ENCODE data around the gene TBATA. TPM values are rescaled to one million over a fixed set of nuclear protein-coding genes. Genes with fewer than 3 reads are reported as not detected.

Gene TBATA
- total RNA-seq, 1 experiment from 2014 or later, result not detected

GRCh38 chr10:70761727-70762350 is 23.3 kb downstream of the TBATA start:
- DNase-seq (ENCODE audit: low read depth), result no peak

GRCh38 chr10:70761031-70761601 is 24.1 kb downstream of the TBATA start:
- DNase-seq (ENCODE audit: low read depth), result no peak

- DNase-seq (ENCODE audit: low read depth), result no peak
These were observed 24.8 kb downstream of the TBATA start for GRCh38 chr10:70760271-70760787.

GRCh38 chr10:70759781-70760180 is 25.4 kb downstream of the TBATA start:
- DNase-seq (ENCODE audit: low read depth), result no peak

GRCh38 chr10:70758757-70759514 is 26.2 kb downstream of the TBATA start:
- peak; percentile 70 for DNase-seq (ENCODE audit: low read depth)

- no peak for DNase-seq (ENCODE audit: low read depth)
These were observed 27.3 kb downstream of the TBATA start for GRCh38 chr10:70757856-70758255.

- peak; percentile 35 for DNase-seq (ENCODE audit: low read depth)
These were observed 28.3 kb downstream of the TBATA start for GRCh38 chr10:70756700-70757360.

GRCh38 chr10:70753841-70754621 is 31.1 kb downstream of the TBATA start:
- no peak for DNase-seq (ENCODE audit: low read depth)

- no peak for DNase-seq (ENCODE audit: low read depth)
These were observed 32.0 kb downstream of the TBATA start for GRCh38 chr10:70753026-70753663.

GRCh38 chr10:70752571-70752970 is 32.6 kb downstream of the TBATA start:
- DNase-seq (ENCODE audit: low read depth), result no peak

GRCh38 chr10:70751991-70752390 is 33.2 kb downstream of the TBATA start:
- DNase-seq (ENCODE audit: low read depth), result no peak

GRCh38 chr10:70751356-70751755 is 33.8 kb downstream of the TBATA start:
- DNase-seq (ENCODE audit: low read depth), result no peak

GRCh38 chr10:70750156-70750703 is 34.9 kb downstream of the TBATA start:
- no peak for DNase-seq (ENCODE audit: low read depth)

- DNase-seq (ENCODE audit: low read depth), result no peak
These were observed 35.4 kb downstream of the TBATA start for GRCh38 chr10:70749756-70750155.

GRCh38 chr10:70748801-70749573 is 36.2 kb downstream of the TBATA start:
- no peak for DNase-seq (ENCODE audit: low read depth)

GRCh38 chr10:70748305-70748704 is 36.9 kb downstream of the TBATA start:
- no peak for DNase-seq (ENCODE audit: low read depth)

- no peak for DNase-seq (ENCODE audit: low read depth)
These were observed 37.8 kb downstream of the TBATA start for GRCh38 chr10:70747192-70747965.

- DNase-seq (ENCODE audit: low read depth), result no peak
These were observed 39.6 kb downstream of the TBATA start for GRCh38 chr10:70745555-70745954.

- DNase-seq (ENCODE audit: low read depth), result no peak
These were observed 40.5 kb downstream of the TBATA start for GRCh38 chr10:70744617-70745143.
